ENCODE results near the gene MTA2. TPM values are rescaled to one million over a fixed set of nuclear protein-coding genes. Genes with fewer than 3 reads are reported as not detected.
"Not testable (repeated sequence)": the region's sequence is repeated elsewhere in the genome, so short reads cannot be mapped to it uniquely, and the experiment has no call there.

Gene MTA2
- total and polyA plus RNA-seq, 2 donors (not counting 1 experiment from before 2014, with no cell fraction given): 37.2 to 139 TPM

- Mint-ChIP-seq H3K27ac (peak overlapping the region; percentile 28), H3K4me3 (peak overlapping the region; percentile 50), H3K4me1 (peaks cover 52% of the 10 kb centered on the region)
- Histone ChIP-seq H3K4me1 (ENCODE audit: control insufficient read depth in 2 of 2, insufficient read depth in 2 of 2, low read length in 2 of 2) (peaks cover 12 to 25% of the 10 kb centered on the region in 2 donors), H3K36me3 (replicated peaks in 1 of 2; ENCODE audit: control extremely low read depth in 1 of 2, control insufficient read depth in 1 of 2, extremely low read depth in 1 of 2, insufficient read depth in 2 of 2, low read length in 1 of 2) (peaks cover 10 to 56% of the 10 kb centered on the region in 2 experiments), H3K79me2 (ENCODE audit: control insufficient read depth, insufficient read depth, low read length) (peaks cover 23% of the 10 kb centered on the region), H4K20me1 (ENCODE audit: control insufficient read depth, insufficient read depth, low read length, poor library complexity, severe bottlenecking) (peaks cover 15% of the 10 kb centered on the region)
- DNase-seq; H3K9ac ChIP-seq (ENCODE audit: low read length); H3K27me3 ChIP-seq (replicated peaks in 1 of 4; ENCODE audit: control extremely low read depth in 1 of 4, control insufficient read depth in 3 of 4, insufficient read depth in 4 of 4, low read length in 3 of 4); H3K9me3 Mint-ChIP-seq (ENCODE audit: insufficient read depth); H3K4me2 ChIP-seq (replicated peaks; ENCODE audit: low read depth, low read length, poor library complexity, severe bottlenecking); POLR2A ChIA-PET; H3K27me3 Mint-ChIP-seq; H3K27ac ChIP-seq (ENCODE audit: low read length in 2 of 2); H2AFZ ChIP-seq (ENCODE audit: insufficient read depth, low read depth, low read length, poor library complexity, severe bottlenecking); ATAC-seq (ENCODE audit: low read depth); H3K4me3 ChIP-seq (ENCODE audit: control extremely low read depth in 1 of 5, extremely low read depth in 1 of 5, insufficient read depth in 1 of 5, low read depth in 2 of 5, low read length in 4 of 5); H3K9me3 ChIP-seq (ENCODE audit: control extremely low read depth in 1 of 3, control insufficient read depth in 2 of 3, insufficient read depth in 1 of 3, low read length in 2 of 3): not testable (repeated sequence)
- intact Hi-C loops (cut with micrococcal nuclease): loop anchor here (5.0 kb wide), 1 partner anchor 136 kb away; the partner anchor contains the start of genes BSCL2 and GNG3
- WGBS (ENCODE audit: insufficient coverage): 58% methylated on average over 3 of the region's 5 CpGs
- CTCF ChIA-PET: interaction anchor here (1.4 to 6.1 kb wide), 4 partner anchors 10 to 146 kb away, joined by 3 to 33 read pairs (median 10); no protein-coding TSS in a partner anchor
Measured at GRCh38 chr11:62570903-62571302, 30.8 kb downstream of the MTA2 start.

- no peak for ATAC-seq (ENCODE audit: low read depth)
- ChIA-PET POLR2A (interaction anchor here (1.4 kb wide), 1 partner anchor 14 kb away, joined by 4 read pairs; no protein-coding TSS in a partner anchor), CTCF (interaction anchor here (0.6 to 6.1 kb wide), 9 partner anchors 9 to 292 kb away, joined by 3 to 33 read pairs (median 3); partner anchors contain the start of genes HNRNPUL2 and TUT1)
- H2AFZ ChIP-seq (ENCODE audit: insufficient read depth, low read depth, low read length, poor library complexity, severe bottlenecking): no peak overlapping the region
- Mint-ChIP-seq H3K27ac (no peak overlapping the region), H3K4me1 (peaks cover 50% of the 10 kb centered on the region), H3K9me3 (ENCODE audit: insufficient read depth) (no peaks in the 10 kb centered on the region), H3K4me3 (no peak overlapping the region), H3K27me3 (no peaks in the 10 kb centered on the region)
- H3K79me2 ChIP-seq (ENCODE audit: control insufficient read depth, insufficient read depth, low read length): peaks cover 23% of the 10 kb centered on the region
- no peak overlapping the region for H3K9ac ChIP-seq (ENCODE audit: low read length)
- H3K4me2 ChIP-seq (replicated peaks; ENCODE audit: low read depth, low read length, poor library complexity, severe bottlenecking): no peak overlapping the region
- WGBS (ENCODE audit: insufficient coverage): no CpG with 5 or more reads among the region's 1 CpG
- TF ChIP-seq EZH2 (IDR thresholded peaks at IDR 0.05; ENCODE audit: borderline replicate concordance, insufficient read depth, low read depth, low read length, poor library complexity, severe bottlenecking) (no peak), CTCF (IDR thresholded peaks at IDR 0.05) (no peak)
- no peak for DNase-seq
- no peaks in the 10 kb centered on the region for H3K27me3 ChIP-seq (replicated peaks in 1 of 4; ENCODE audit: control extremely low read depth in 1 of 4, control insufficient read depth in 3 of 4, insufficient read depth in 4 of 4, low read length in 3 of 4)
- no peak overlapping the region for H3K4me3 ChIP-seq (ENCODE audit: control extremely low read depth in 1 of 5, extremely low read depth in 1 of 5, insufficient read depth in 1 of 5, low read depth in 2 of 5, low read length in 4 of 5)
- H3K36me3 ChIP-seq (replicated peaks in 1 of 2; ENCODE audit: control extremely low read depth in 1 of 2, control insufficient read depth in 1 of 2, extremely low read depth in 1 of 2, insufficient read depth in 2 of 2, low read length in 1 of 2): peaks cover 15 to 64% of the 10 kb centered on the region in 2 experiments
- peak overlapping the region in 1 of 2 donors; percentile 23 for H3K27ac ChIP-seq (ENCODE audit: low read length in 2 of 2)
- peaks cover 0 to 3% (median 0%) of the 10 kb centered on the region in 3 donors for H3K9me3 ChIP-seq (ENCODE audit: control extremely low read depth in 1 of 3, control insufficient read depth in 2 of 3, insufficient read depth in 1 of 3, low read length in 2 of 3)
- intact Hi-C loops (cut with micrococcal nuclease): loop anchor here (5.0 kb wide), 1 partner anchor 138 kb away; the partner anchor contains the start of genes BSCL2 and GNG3
- peaks cover 15% of the 10 kb centered on the region for H4K20me1 ChIP-seq (ENCODE audit: control insufficient read depth, insufficient read depth, low read length, poor library complexity, severe bottlenecking)
- peaks cover 9 to 17% of the 10 kb centered on the region in 2 donors for H3K4me1 ChIP-seq (ENCODE audit: control insufficient read depth in 2 of 2, insufficient read depth in 2 of 2, low read length in 2 of 2)
Measured at GRCh38 chr11:62569611-62570010, 32.1 kb downstream of the MTA2 start.

Measured in B cell (primary cell).